HG02970 (cell line): ENCODE measurements around the gene APOB.
"Not testable (repeated sequence)": the region's sequence is repeated elsewhere in the genome, so short reads cannot be mapped to it uniquely, and the experiment has no call there.

Experiments
- ATAC-seq: cut with Tn5 transposase; IDR thresholded peaks from one replicate; pipeline ENCODE4 v1.9.1; 2021; ENCODE audit warnings: mild to moderate bottlenecking, moderate library complexity, moderate number of reproducible peaks; ENCODE audit not compliant: unreplicated experiment, low FRiP score

Gene APOB

GRCh38 chr2:21034156-21034971, 9.5 kb downstream of the APOB start:
- no peak for ATAC-seq

GRCh38 chr2:21033237-21034155, 10.4 kb downstream of the APOB start:
- ATAC-seq: no peak

DNA sequence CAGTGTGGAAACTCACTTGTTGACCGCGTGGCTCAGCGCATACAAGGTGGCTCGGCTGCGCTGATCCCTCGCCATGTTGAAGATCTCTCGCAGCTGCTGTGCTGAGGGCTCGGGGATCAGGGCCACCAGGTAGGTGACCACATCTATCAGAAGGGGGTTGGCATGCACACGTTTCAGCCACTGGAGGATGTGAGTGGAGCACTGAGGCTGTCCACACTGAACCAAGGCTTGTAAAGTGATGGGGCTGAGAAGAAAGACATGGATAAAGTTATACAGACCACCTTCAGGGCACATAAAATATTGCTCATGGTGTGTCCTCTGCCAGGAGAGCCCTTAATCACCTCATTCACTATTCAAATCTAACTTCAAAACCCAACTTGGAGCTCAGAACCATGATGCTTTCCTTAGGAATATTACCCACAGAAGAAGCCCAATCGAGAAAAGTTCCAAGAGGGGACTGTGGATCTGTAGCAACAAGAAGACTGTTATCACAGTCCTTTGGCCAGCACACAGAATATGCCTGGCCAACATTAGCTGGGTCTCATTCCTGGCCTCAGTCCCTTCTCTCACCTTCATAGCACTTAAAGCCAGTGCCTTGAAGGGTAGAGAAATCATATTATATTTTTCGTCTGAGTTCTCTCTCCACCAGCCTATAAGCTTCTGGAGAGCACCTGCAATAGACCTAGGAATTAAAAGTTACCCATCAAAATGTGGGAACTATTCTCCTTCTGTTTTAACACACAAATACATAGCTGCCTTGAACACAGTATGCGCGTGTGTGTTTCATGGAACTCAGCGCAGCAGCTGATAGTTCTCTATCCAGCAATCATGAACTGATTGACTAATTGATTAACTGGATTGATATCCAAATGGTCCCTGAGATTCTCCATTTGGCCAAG, 11.3 kb downstream of the APOB start:
- ATAC-seq: no peak

DNA sequence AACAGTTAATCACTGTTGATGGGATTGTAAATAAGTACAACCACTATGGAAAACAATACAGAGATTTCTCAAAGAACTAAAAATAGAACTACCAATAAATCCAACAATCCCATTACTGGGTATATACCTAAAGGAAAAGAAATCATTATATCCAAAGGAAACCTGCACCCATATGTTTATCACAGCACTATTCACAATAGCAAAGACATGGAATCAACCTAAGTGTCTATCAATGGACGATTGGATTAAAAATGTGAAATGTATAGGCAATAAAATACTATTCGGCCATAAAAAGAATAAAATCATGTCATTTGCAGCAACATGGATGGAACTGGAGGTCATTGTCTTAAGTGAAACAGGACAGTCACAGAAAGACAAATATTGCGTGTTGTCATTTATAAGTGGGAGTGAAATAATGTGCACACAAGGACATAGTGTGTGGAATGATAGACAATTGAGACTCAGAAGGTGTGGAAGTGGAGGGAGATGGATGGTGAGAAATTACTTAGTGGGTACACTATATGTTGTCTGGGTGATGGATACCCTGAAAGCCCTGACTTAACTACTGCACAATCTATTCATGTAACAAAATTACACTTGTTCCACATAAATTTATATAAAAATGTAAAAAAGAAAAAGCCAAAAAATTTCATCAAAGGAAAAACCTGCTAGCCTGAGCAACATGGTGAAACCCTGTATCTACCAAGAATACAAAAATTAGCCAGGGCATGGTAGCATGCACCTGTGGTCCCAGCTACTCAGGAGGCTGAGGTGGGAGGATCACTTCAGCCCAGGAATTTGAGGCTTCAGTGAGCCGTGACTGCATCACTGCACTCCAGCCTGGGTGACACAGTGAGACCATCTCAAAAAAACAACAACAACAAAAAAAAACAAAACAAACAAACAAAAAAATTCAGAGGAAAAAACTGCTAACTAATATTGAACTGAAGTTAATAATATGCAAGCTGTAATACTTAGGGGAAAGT, 12.6 kb downstream of the APOB start:
- ATAC-seq: no peak

DNA sequence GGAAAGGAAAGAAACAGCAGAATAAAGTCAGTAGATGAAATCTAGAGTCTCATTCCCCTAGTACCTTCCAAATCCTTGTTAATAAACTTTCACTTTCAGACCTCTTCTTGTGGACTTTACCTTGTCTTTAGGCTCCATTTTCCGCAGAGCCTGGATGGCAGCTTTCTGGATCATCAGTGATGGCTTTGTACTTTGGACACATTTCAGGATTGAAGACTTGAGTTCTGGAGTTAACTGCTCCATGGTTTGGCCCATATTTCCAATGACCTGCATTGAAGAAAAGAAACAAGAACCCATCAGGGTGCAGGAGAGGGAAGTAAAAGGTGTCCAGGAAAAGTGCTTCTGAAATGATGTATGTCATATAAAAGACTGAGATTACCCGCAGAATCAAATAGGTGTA, 14.4 kb downstream of the APOB start:
- ATAC-seq: no peak

- not testable (repeated sequence) for ATAC-seq
Measured at GRCh38 chr2:21028951-21029350, 14.9 kb downstream of the APOB start.

- ATAC-seq: no peak
Measured at GRCh38 chr2:21028021-21028947, 15.6 kb downstream of the APOB start.

DNA sequence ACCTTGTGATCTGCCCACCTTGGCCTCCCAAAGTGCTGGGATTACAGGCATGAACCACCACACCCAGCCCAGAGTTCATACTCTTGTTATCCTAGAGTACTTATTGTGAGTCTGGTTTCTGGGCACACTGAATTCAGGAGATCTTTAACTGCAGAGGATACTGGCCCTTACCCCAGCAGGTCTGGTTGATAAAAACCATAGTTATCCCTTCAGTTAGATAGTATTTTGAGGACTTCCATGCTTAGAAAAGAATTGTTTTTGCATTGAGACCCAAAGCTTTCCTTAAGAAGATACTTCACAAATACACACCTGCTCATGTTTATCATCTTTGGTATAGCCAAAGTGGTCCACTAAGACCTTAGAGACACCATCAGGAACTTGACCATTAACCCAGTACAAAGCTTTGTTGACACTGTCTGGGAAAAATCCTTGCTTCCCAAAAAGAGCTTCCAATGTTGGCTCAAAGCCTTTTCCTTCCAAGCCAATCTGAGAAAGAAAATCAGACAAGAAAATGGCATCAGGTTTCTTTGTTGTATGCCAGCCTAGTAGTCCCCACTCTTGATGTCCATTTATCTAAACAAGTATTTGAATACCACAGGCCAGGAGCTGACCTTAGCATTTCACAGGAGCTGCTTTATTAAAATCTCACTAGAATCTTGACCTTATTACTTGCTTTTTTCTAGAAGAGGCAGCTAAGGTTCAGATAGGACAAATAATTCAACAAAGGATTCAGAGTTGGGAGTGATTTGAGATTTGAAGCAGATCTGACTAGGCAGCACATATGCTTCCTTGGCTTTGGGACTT, 17.2 kb downstream of the APOB start:
- ATAC-seq: no peak

DNA sequence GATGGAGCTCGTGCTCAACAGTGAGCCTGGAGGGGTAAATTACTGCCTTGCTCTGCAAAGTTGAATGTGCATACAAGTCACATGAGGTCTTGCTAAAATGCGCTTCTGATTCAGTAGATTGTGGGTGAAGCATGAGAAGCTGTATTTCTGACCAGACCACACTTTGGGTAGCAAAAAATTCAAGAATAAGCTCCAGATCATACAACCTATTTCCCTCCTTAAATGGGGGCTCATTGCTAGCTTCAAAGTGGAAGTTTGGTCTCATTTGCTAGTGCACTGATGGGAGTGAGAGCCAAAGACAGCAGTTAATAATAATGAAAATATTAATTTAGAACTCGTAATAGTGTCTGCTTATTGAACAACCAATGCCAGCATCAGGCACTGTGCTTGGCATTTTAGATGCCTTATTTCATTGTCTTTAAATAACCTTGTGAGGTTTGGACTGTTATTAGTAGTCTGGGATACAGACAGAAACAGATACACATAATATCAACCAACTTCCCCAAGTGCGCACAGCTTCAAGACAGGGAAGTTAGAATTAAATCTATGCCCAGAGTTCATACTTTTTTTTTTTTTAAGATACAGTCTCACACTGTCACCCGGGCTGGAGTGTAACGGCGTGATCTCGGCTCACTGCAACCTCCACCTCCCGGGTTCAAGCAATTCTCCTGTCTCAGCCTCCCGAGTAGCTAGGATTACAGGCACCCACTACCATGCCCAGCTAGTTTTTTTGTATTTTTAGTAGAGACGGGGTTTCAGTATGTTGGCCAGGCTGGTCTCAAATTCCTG, 18.0 kb downstream of the APOB start:
- no peak for ATAC-seq

DNA sequence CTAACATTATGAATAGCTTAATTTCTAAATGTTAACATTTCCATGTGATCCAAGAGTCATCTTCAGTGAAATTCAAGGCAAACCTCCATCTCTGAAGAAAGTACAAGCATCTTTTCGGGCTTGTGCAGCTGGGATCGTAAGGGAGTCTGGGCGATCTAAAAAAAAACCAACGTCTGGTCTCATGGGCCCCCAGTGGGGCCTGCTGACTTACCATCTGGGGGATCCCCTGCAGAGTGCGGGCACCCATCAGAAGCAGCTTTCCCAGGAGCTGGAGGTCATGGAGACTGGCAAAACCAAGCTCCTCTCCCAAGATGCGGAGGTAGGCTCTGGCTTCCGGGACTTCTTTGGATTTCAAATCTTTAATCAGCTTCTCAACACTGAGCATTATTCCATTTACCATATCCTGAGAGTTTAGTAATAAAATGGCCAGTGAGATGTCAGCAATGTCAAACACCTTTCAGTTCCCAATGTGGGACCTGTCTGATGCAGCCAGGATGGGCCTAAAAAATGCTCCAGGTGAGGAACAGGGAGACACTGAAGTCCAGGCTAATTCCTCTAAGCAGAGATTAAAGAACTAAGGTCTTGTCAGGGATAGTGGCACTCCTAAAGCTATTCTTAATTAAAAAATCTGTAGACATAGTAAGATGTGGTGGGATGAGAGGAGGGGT, 19.0 kb downstream of the APOB start:
- no peak for ATAC-seq

DNA sequence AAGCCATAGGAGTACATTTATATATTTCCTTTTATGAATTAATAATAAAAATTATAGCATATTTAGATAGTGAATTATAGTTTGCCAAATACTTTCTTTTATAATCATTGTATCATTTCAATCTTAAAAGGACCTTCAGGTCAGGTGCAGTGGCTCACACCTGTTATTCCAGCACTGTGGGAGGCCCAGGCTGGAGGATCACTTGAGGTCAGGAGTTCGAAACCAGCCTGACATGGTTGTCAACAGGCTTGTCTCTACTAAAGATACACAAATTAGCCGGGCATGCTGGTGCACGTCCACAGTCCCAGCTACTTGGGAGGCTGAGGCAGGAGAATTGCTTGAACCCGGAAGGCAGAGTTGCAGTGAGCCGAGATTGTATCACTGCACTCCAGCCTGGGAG, 19.7 kb downstream of the APOB start:
- ATAC-seq: no peak

DNA sequence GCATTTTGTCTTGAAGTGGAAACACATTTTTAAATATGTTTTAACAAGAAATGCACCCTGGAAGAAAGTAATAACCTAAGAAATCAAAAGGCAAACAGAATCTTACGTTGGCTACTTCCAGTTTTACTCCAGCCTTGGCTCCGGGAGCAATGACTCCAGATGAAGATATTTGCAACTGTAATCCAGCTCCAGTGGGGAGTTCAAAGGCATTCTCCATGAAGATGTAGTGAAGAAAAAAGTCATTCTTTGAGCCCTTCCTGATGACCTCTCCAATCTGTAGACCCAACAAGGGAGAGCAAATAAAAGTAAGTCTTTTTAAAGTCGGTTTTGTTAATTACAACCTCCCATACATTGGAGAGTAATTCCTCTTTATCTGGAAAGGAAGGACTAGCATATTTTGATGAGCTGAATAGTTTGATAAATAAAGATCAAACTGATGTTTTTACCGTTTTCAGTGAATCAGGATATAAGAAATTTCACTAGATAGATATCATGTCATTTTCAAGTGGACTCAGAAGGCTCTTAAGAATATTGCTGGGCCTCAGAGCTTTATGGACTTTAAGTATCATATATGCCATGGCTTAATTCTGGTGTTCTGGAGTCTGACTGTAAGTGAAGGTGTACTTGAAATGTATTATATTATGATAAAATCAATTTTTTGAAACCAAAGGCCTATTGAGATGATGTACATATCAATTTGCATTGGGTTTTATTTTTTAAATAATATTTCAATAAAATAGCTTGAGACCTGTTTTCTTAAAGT, 20.3 kb downstream of the APOB start:
- ATAC-seq: no peak

DNA sequence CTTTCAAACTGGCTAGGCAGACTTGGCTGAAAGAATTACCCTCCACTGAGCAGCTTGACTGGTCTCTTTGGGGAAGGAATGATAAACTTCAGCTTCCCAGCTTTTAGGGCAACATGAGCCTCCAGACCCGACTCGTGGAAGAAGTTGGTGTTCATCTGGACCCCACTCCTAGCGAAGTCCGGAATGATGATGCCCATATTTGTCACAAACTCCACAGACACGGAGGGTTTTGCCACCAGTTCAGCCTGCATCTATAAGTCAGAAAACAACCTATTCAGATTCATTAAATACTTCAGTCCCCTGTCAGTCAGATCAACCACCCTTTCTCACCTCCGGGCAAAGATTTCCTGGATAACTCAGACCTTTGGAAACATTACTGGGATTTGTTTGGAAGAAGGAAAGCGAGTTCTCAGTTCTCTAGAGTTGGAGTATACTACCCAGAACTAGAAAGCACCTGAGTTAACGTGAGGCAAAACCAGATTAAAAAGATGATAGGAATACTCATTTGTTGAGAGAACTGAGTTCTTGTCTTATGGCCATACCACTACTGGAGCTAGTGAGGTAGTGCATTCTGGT, 21.0 kb downstream of the APOB start:
- ATAC-seq: no peak

DNA sequence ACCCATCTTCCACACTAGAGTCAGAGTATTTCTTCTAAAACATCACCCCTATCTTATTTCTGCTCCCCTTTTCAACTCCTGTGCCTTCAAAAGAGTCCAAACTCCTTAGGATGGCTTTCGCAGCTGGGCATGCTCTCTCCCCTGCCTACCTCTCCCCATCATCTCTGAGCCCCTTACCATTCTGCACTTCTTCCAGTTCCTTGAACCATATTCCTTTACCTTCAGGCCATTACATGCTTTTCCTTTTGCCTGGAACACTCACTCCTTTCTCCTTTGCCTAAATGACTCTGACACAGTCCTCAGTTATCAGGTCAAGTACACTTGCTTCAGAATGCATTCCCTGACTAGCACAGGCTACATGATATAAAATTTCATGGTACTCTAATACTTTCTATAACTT, 22.4 kb downstream of the APOB start:
- ATAC-seq: no peak

DNA sequence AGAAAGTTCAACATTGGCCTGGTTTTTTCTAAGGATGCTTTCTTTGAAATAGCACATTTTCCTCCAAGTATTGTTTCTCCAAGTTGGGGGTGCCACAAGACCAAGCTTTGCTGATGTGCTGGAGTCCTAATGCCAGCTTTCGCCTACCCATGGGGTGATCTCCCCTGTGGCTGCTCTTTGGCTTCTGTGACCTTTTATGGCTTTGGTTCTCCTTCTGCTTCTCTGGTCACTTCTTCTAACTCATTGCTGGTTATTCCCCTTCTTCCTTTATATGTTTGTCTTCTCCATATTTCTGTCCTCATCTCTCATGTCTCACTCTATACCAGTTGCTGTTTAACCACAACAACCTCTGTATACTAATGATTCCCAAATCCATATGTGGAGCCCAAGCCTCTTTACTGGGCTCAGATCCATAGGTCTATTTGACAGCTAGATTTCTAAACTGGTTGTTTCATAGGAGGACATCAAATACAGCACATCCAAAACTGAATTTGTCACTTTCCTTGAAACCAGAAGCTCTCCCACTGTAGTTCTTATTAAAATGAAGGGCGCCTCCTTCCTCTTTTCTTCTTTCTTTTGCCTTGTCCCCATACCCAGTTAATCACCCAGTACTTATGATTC, 23.1 kb downstream of the APOB start:
- ATAC-seq: no peak
